Ovary (tissue), 3 donors: ENCODE measurements around the gene SVEP1.

Experiments used
- EP300 ChIP-seq: sonication (generic); formaldehyde crosslinking; IDR thresholded peaks from one replicate; pipeline ENCODE4 v1.6.1; 2017; ENCODE audit warnings: antibody characterized with exemption
- POLR2A ChIP-seq: fragments of 450-650 bp; IDR thresholded peaks from one replicate; pipeline ENCODE4 v1.6.1; 2017; ENCODE audit warnings: antibody characterized with exemption, mild to moderate bottlenecking, moderate library complexity
- TF ChIP-seq, protein P1 (sequence below), 3 donors: fragments of 450-650 bp in 2 of 3; fragments of 200-600 bp in 1 of 3; IDR thresholded peaks; one replicate each; pipeline versions ENCODE4 v1.5.1 to v1.8.0; 2016 to 2022; ENCODE audit warnings: antibody characterized with exemption in 3 of 3, mild to moderate bottlenecking in 1 of 3
- donor health status: DM: no; HTN: no; CAD: no.

GRCh38 chr9:110391826-110392485 is 187.6 kb downstream of the SVEP1 start:
- TF ChIP-seq POLR2A (no peak), EP300 (no peak)
- TF ChIP-seq, protein P1, sequence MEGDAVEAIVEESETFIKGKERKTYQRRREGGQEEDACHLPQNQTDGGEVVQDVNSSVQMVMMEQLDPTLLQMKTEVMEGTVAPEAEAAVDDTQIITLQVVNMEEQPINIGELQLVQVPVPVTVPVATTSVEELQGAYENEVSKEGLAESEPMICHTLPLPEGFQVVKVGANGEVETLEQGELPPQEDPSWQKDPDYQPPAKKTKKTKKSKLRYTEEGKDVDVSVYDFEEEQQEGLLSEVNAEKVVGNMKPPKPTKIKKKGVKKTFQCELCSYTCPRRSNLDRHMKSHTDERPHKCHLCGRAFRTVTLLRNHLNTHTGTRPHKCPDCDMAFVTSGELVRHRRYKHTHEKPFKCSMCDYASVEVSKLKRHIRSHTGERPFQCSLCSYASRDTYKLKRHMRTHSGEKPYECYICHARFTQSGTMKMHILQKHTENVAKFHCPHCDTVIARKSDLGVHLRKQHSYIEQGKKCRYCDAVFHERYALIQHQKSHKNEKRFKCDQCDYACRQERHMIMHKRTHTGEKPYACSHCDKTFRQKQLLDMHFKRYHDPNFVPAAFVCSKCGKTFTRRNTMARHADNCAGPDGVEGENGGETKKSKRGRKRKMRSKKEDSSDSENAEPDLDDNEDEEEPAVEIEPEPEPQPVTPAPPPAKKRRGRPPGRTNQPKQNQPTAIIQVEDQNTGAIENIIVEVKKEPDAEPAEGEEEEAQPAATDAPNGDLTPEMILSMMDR (IDR thresholded peaks at IDR 0.05), result no peak
